Gastrocnemius medialis (tissue), 4 donors: ENCODE results near the gene TLR9. TPM values are rescaled to one million over a fixed set of nuclear protein-coding genes. Genes with fewer than 3 reads are reported as not detected.

Source experiments
- ATAC-seq, 2 donors: fragments of 150-250 bp; one replicate each; pipeline ENCODE4 v1.9.1; 2016
- DNase-seq, 2 donors: peaks; one replicate each; pipeline ENCODE4 v3.0.0-alpha.2; 2019
- H3K27ac ChIP-seq, 4 donors: fragments of 200-600 bp; sonication (generic); 1 replicate in 1 of 4; 2 replicates in 3 of 4; pipeline ENCODE4 v1.5.1; 2016 to 2018; ENCODE audit warnings: mild to moderate bottlenecking in 2 of 4, moderate library complexity in 1 of 4
- H3K27me3 ChIP-seq, 3 donors: fragments of 200-600 bp; sonication (generic) in 2 of 3; 1 replicate in 1 of 3; 2 replicates in 2 of 3; pipeline versions ENCODE4 v1.5.1 to v1.6.0; 2016 to 2019; ENCODE audit warnings: mild to moderate bottlenecking in 1 of 3, moderate library complexity in 1 of 3
- H3K36me3 ChIP-seq, 2 donors: fragments of 200-600 bp; sonication (generic) in 1 of 2; one replicate each; pipeline ENCODE4 v1.5.1; 2017 to 2018
- H3K4me1 ChIP-seq, 2 donors: fragments of 200-600 bp; sonication (generic) in 1 of 2; one replicate each; pipeline ENCODE4 v1.5.1; 2016 to 2017; ENCODE audit warnings: mild to moderate bottlenecking in 2 of 2
- H3K4me3 ChIP-seq, 4 donors: fragments of 200-600 bp; sonication (generic) in 3 of 4; 1 replicate in 1 of 4; 2 replicates in 3 of 4; pipeline ENCODE4 v1.5.1; 2016 to 2019; ENCODE audit warnings: mild to moderate bottlenecking in 2 of 4
- H3K9me3 ChIP-seq, 3 donors: fragments of 200-600 bp; sonication (generic) in 2 of 3; 1 replicate in 1 of 3; 2 replicates in 2 of 3; pipeline ENCODE4 v1.5.1; 2016 to 2019
- POLR2A ChIP-seq, 2 donors: fragments of 450-650 bp; IDR thresholded peaks; one replicate each; pipeline ENCODE4 v1.6.1; 2017; ENCODE audit warnings: antibody characterized with exemption in 2 of 2, mild to moderate bottlenecking in 2 of 2, moderate library complexity in 2 of 2
- in situ Hi-C, 4 donors: fragments of 200-750 bp; cut with MboI; loops; one replicate each; pipeline versions ENCODE4 v1.15.0 to v1.8.0; 2017; ENCODE audit warnings: low sequenced_read_pairs in 4 of 4
- intact Hi-C: fragments of 100-400 bp; cut with DNase I; formaldehyde crosslinking; loops from one replicate; pipeline ENCODE4 v1.15.1; 2023; ENCODE audit warnings: low total_unique reads
- total RNA-seq, 4 donors: library from RNA; depleted of rRNA; stranded (reverse); fragments of >200 nt; gene quantifications; one replicate each; pipeline versions ENCODE4 v1.1.0 to v1.2.3, GENCODE V29; 2016
- TF ChIP-seq, protein P1 (sequence below), 5 experiments: fragments of 450-650 bp in 3 of 5; fragments of 200-600 bp in 2 of 5; sonication (generic) in 2 of 5; IDR thresholded peaks in 4 of 5; conservative IDR thresholded peaks in 1 of 5; 1 replicate in 4 of 5; 2 replicates in 1 of 5; pipeline ENCODE4 v1.5.1; 2016 to 2019; ENCODE audit warnings: antibody characterized with exemption in 5 of 5, mild to moderate bottlenecking in 3 of 5, moderate library complexity in 3 of 5

The TLR9 gene
- total RNA-seq, 4 donors from 2014 or later, result 0.07 to 0.41 (median 0.13) TPM; not detected in 1

DNA sequence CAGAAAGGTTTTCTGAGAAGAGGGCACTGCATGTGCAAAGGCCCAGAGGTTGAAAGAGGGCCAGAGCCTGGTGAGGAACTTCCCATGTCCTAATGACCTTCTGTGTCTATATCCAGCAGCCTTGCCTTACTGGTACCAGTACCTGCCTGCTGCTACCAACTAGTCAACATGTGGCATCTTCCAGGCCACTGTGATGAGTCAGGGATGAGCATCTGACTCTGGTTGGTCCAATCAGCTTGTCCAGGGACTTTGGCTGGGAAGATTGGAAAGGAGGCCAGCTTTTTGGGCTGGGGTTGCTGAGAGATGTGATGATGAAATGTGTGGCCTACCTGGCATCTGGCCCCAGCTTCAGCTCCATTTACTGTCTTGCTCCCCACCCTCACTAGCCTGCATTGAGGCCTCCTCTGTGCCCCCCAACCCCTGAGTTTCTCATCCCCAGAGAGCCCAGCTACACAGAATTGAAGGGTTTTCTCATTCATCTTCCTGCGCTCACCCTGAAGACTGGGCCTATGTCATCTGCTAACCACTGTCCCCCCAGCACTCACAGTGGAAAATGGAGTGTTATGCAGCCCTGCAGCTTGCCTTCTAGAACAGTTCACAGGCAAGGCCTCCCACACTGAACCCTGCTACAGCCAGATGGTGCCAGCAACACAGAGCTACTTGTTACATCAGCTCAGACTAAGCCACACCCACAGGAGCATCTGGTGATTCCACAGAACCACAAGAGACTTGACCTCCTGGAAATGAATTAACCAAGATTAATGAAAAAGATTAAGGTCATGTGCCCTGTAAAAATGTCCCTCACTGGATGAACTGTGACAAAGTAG lies 14.8 kb upstream of the TLR9 start:
- Histone ChIP-seq H3K4me1 (peaks cover 49% of the 10 kb centered on the region in 2 donors), H3K27ac (peak overlapping the region; percentile 99 to 100 (median 100)), H3K27me3 (peaks cover 0 to 5% (median 0%) of the 10 kb centered on the region in 3 donors), H3K9me3 (no peaks in the 10 kb centered on the region), H3K4me3 (peak overlapping the region in 1 of 4 donors; percentile 89), H3K36me3 (no peaks in the 10 kb centered on the region)
- peak; percentile 13 to 34 for ATAC-seq
- intact Hi-C loops (no loop called here), in situ Hi-C loops (no loop called here)
- peak; percentile 67 to 81 for DNase-seq
- peak in 1 of 2 donors; percentile 24 for TF ChIP-seq POLR2A (IDR thresholded peaks at IDR 0.05)
- TF ChIP-seq, protein P1, sequence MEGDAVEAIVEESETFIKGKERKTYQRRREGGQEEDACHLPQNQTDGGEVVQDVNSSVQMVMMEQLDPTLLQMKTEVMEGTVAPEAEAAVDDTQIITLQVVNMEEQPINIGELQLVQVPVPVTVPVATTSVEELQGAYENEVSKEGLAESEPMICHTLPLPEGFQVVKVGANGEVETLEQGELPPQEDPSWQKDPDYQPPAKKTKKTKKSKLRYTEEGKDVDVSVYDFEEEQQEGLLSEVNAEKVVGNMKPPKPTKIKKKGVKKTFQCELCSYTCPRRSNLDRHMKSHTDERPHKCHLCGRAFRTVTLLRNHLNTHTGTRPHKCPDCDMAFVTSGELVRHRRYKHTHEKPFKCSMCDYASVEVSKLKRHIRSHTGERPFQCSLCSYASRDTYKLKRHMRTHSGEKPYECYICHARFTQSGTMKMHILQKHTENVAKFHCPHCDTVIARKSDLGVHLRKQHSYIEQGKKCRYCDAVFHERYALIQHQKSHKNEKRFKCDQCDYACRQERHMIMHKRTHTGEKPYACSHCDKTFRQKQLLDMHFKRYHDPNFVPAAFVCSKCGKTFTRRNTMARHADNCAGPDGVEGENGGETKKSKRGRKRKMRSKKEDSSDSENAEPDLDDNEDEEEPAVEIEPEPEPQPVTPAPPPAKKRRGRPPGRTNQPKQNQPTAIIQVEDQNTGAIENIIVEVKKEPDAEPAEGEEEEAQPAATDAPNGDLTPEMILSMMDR (IDR thresholded peaks at IDR 0.05 in 4 of 5, conservative IDR thresholded peaks at IDR 0.05 in 1 of 5), result no peak

GRCh38 chr3:52238761-52239701 lies 13.6 kb upstream of the TLR9 start, which contains the start of gene TWF2:
TSS of gene TWF2 (minus strand) at chr3:52239158. CDS start at chr3:52239016, 142 bp downstream.
- no peaks in the 10 kb centered on the region for H3K36me3 ChIP-seq
- DNase-seq (peak; percentile 45 to 59), ATAC-seq (peak; percentile 20 to 28)
- no peaks in the 10 kb centered on the region for H3K27me3 ChIP-seq
- in situ Hi-C loops, result loop anchor here in 1 of 4 donors (10.0 kb wide), 1 partner anchor 106 kb away; no protein-coding TSS in a partner anchor
- peak within 1 kb of the TSS; percentile 99 to 100 (median 100) for H3K27ac ChIP-seq
- H3K4me1 ChIP-seq, result peaks cover 50 to 54% of the 10 kb centered on the region in 2 donors
- H3K9me3 ChIP-seq, result no peaks in the 10 kb centered on the region
- H3K4me3 ChIP-seq, result peak within 1 kb of the TSS; percentile 72 to 95 (median 90)
- intact Hi-C loops, result loop anchor here (5.0 to 10.0 kb wide), 2 partner anchors 213 to 606 kb away; partner anchors contain the start of gene TNNC1
- TF ChIP-seq POLR2A (IDR thresholded peaks at IDR 0.05), result peak; percentile 76 to 81
- TF ChIP-seq, protein P1 (IDR thresholded peaks at IDR 0.05 in 4 of 5, conservative IDR thresholded peaks at IDR 0.05 in 1 of 5), result peak in 4 of 5 experiments; percentile 31 to 60 (median 36)

DNA sequence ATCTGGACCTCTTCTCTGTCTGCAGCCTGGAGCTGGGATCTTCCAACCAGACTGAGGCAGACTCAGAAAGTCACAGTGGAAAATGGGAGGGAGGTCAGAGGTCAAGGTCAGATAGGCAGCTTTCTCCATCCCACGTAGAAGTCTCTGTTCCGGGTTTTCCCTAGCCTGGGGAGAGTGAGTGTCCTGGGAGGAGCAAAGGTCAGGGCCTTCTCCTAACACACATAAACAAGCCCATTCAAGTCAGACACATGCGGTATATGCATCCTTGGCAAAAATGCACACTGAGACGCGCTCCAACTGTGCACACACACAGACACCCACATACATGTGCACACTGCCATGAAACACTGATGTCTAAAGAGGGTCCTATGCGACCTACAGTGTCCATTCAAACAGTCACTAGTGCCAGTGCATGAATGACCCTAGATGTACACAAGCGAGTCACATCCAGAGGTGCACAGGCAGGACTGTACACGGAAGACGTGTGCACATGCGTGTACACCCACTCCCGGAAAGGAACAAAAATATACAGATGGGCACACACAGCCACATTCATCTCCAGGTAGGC lies 12.8 kb upstream of the TLR9 start:
- H3K4me3 ChIP-seq, result peak overlapping the region; percentile 72 to 95 (median 90)
- H3K36me3 ChIP-seq, result no peaks in the 10 kb centered on the region
- intact Hi-C loops (loop anchor here (5.0 to 10.0 kb wide), 2 partner anchors 214 to 607 kb away; partner anchors contain the start of gene TNNC1), in situ Hi-C loops (loop anchor here in 1 of 4 donors (10.0 kb wide), 1 partner anchor 107 kb away; no protein-coding TSS in a partner anchor)
- peak overlapping the region; percentile 99 to 100 (median 100) for H3K27ac ChIP-seq
- no peak for ATAC-seq
- peaks cover 54 to 55% of the 10 kb centered on the region in 2 donors for H3K4me1 ChIP-seq
- DNase-seq, result no peak
- no peaks in the 10 kb centered on the region for H3K27me3 ChIP-seq
- no peak for TF ChIP-seq POLR2A (IDR thresholded peaks at IDR 0.05)
- TF ChIP-seq, protein P1 (IDR thresholded peaks at IDR 0.05 in 4 of 5, conservative IDR thresholded peaks at IDR 0.05 in 1 of 5), result no peak
- H3K9me3 ChIP-seq, result no peaks in the 10 kb centered on the region

DNA sequence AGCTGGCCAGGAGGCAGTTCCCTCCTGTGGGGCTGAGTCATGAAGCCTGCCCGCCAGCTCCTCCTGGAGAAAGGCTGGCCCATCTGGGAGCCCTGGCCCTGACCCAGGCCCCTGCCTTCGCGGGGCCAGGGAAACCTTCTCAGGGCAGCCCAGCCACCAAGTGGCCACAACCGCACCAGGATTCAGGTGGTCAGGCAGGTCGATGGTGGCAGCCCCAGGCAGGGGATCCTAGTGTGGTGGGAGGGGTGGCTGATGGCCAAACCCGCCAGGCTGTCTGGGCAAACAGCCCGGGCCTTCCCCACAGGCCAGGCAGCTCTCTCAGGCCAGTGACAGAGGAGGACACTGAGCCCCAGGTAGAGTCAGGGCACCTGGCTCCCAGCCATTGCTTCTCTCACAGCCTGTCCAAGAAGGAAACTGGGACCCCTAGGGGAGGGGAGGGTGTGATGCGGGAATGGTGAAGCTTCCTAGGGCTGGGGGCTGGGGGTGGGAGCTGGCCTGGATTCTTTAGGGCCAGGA lies 12.3 kb upstream of the TLR9 start:
- peak in 1 of 2 donors; percentile 9 for TF ChIP-seq POLR2A (IDR thresholded peaks at IDR 0.05)
- TF ChIP-seq, protein P1 (IDR thresholded peaks at IDR 0.05 in 4 of 5, conservative IDR thresholded peaks at IDR 0.05 in 1 of 5), result peak in 3 of 5 experiments; percentile 6 to 37 (median 14)
- Histone ChIP-seq H3K4me1 (peaks cover 54 to 61% of the 10 kb centered on the region in 2 donors), H3K4me3 (peak overlapping the region; percentile 72 to 95 (median 90)), H3K27me3 (no peaks in the 10 kb centered on the region), H3K36me3 (no peaks in the 10 kb centered on the region), H3K9me3 (no peaks in the 10 kb centered on the region), H3K27ac (peak overlapping the region; percentile 99 to 100 (median 100))
- intact Hi-C loops, result loop anchor here (5.0 to 10.0 kb wide), 2 partner anchors 215 to 607 kb away; partner anchors contain the start of gene TNNC1
- DNase-seq (peak; percentile 87 to 95), ATAC-seq (peak; percentile 58 to 60)
- in situ Hi-C loops, result loop anchor here in 1 of 4 donors (10.0 kb wide), 1 partner anchor 107 kb away; no protein-coding TSS in a partner anchor
